Measurements from ENCODE around the gene MTFR1L. TPM values are rescaled to one million over a fixed set of nuclear protein-coding genes. Genes with fewer than 3 reads are reported as not detected.

MTFR1L gene
- total RNA-seq, 1 donor from 2014 or later: 15.0 TPM

DNA sequence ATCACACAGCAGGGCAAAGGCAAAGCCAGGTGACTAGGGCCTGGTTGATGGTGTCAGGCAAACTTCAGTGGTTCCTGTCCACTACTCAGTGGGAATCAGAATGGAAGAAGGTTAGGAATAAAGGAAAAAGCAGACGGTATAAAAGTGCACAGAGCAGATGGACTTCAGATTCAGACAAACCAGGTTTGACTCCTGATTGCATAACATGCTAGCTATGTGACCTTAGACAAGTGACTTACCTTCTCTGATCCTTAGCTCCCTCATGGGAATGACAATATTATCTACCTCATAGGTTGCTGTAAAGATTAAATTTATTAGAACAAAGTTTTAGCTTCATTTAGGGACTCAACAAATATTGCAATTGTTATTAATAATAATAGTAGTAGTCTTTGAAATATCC, 50.9 kb downstream of the MTFR1L start:
- no peak overlapping the region for H3K4me3 ChIP-seq (ENCODE audit: low read depth, low read length)
- H3K27me3 ChIP-seq (ENCODE audit: control insufficient read depth, insufficient read depth, low read length): no peaks in the 10 kb centered on the region
- peaks cover 8% of the 10 kb centered on the region for H3K36me3 ChIP-seq (ENCODE audit: control insufficient read depth, insufficient read depth, low read length)
- TF ChIP-seq, protein P1, sequence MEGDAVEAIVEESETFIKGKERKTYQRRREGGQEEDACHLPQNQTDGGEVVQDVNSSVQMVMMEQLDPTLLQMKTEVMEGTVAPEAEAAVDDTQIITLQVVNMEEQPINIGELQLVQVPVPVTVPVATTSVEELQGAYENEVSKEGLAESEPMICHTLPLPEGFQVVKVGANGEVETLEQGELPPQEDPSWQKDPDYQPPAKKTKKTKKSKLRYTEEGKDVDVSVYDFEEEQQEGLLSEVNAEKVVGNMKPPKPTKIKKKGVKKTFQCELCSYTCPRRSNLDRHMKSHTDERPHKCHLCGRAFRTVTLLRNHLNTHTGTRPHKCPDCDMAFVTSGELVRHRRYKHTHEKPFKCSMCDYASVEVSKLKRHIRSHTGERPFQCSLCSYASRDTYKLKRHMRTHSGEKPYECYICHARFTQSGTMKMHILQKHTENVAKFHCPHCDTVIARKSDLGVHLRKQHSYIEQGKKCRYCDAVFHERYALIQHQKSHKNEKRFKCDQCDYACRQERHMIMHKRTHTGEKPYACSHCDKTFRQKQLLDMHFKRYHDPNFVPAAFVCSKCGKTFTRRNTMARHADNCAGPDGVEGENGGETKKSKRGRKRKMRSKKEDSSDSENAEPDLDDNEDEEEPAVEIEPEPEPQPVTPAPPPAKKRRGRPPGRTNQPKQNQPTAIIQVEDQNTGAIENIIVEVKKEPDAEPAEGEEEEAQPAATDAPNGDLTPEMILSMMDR (IDR thresholded peaks at IDR 0.05; ENCODE audit: insufficient read depth, low read length, severe bottlenecking): no peak
- no peak for FAIRE-seq
- no peak for DNase-seq (ENCODE audit: low read depth)

GRCh38 chr1:25871086-25871703, 51.4 kb downstream of the MTFR1L start:
- DNase-seq (ENCODE audit: low read depth) (peak; percentile 88), FAIRE-seq (no peak)
- no peaks in the 10 kb centered on the region for H3K27me3 ChIP-seq (ENCODE audit: control insufficient read depth, insufficient read depth, low read length)
- TF ChIP-seq, protein P1 (IDR thresholded peaks at IDR 0.05; ENCODE audit: insufficient read depth, low read length, severe bottlenecking): no peak
- H3K36me3 ChIP-seq (ENCODE audit: control insufficient read depth, insufficient read depth, low read length): peaks cover 8% of the 10 kb centered on the region
- H3K4me3 ChIP-seq (ENCODE audit: low read depth, low read length): no peak overlapping the region

DNA sequence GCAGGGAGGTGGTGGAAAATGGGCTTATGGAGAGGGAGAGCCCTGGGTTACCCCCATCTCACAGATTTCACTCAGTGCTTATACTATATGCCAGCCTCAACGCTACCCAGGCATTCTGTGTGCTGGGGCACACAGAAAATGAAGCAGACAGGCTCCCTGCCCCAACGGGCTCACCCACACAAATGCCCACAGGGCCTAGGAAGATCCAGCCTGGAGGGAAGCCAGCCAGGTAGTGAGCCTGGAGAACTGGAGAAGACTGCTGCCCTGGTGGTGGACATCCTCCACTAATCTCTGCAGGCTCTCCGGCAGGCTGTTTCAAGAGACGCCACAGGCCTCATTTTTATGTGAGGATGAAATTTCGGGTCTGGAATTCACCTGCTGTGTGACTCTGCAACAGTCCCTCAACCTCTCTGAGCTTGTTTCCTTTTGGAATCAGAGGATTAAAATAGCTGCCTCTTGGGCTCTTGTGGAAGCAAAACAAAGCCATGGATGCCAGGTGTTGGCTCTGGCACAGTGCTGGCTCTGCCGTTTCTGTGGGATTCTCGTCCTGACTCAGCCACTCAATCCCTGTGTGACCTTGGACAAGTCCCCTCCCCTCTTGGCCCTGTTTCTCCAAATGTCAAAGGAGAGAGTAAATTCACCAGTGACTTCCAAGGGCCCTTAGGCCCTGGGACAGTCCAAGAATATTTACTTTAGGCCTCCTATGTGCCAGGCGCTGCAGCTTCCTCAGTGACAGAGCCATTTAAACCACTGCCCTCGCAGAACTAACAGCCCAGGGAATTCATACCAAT, 52.1 kb downstream of the MTFR1L start:
- TF ChIP-seq, protein P1 (IDR thresholded peaks at IDR 0.05; ENCODE audit: insufficient read depth, low read length, severe bottlenecking): no peak
- peaks cover 8% of the 10 kb centered on the region for H3K36me3 ChIP-seq (ENCODE audit: control insufficient read depth, insufficient read depth, low read length)
- FAIRE-seq: no peak
- H3K27me3 ChIP-seq (ENCODE audit: control insufficient read depth, insufficient read depth, low read length): no peaks in the 10 kb centered on the region
- no peak for DNase-seq (ENCODE audit: low read depth)
- H3K4me3 ChIP-seq (ENCODE audit: low read depth, low read length): no peak overlapping the region

DNA sequence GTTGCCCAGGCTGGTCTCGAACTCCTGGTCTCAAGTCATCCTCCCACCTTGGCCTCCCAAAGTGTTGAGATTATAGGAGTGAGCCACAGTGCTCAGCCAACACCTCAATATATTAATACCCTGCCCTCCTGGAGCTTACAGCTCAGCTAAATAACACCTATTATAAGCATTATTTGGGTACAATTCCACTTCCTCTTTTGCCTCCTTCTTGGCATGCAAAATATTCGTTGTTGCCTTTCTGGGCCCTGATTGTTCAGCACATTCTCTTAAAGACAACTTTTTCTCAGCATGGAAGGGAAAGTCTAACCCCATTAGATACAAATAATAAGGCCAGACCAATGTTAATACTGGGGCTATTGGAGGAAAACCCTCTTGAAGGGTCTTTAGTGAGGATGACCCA, 53.0 kb downstream of the MTFR1L start:
- FAIRE-seq: no peak
- TF ChIP-seq, protein P1 (IDR thresholded peaks at IDR 0.05; ENCODE audit: insufficient read depth, low read length, severe bottlenecking): no peak

GRCh38 chr1:25873120-25873519, 53.4 kb downstream of the MTFR1L start:
- DNase-seq (ENCODE audit: low read depth) (no peak), FAIRE-seq (no peak)
- H3K27me3 ChIP-seq (ENCODE audit: control insufficient read depth, insufficient read depth, low read length): no peaks in the 10 kb centered on the region
- no peak overlapping the region for H3K4me3 ChIP-seq (ENCODE audit: low read depth, low read length)
- TF ChIP-seq, protein P1 (IDR thresholded peaks at IDR 0.05; ENCODE audit: insufficient read depth, low read length, severe bottlenecking): no peak
- peaks cover 5% of the 10 kb centered on the region for H3K36me3 ChIP-seq (ENCODE audit: control insufficient read depth, insufficient read depth, low read length)

More for the DNA sequence above, 53.0 kb downstream of the MTFR1L start:
- H3K4me3 ChIP-seq (ENCODE audit: low read depth, low read length): no peak overlapping the region
- no peak for DNase-seq (ENCODE audit: low read depth)
- H3K36me3 ChIP-seq (ENCODE audit: control insufficient read depth, insufficient read depth, low read length): peaks cover 6% of the 10 kb centered on the region
- no peaks in the 10 kb centered on the region for H3K27me3 ChIP-seq (ENCODE audit: control insufficient read depth, insufficient read depth, low read length)

All from bronchial epithelial cell (primary cell).